WI38 (cell line): ENCODE results near the gene UST.
"Not testable (repeated sequence)": the region's sequence is repeated elsewhere in the genome, so short reads cannot be mapped to it uniquely, and the experiment has no call there.

Experiments used
- H3K4me3 ChIP-seq: 2 replicates; pipeline ENCODE4 v1.5.1; 2011; ENCODE audit warnings: low read depth, mild to moderate bottlenecking, control low read depth, low read length
- CTCF ChIP-seq: IDR thresholded peaks from 2 replicates; pipeline ENCODE4 v1.5.1; 2012; ENCODE audit warnings: low read depth, mild to moderate bottlenecking, control low read depth, low read length

Gene UST

GRCh38 chr6:148760258-148760534 lies 13.4 kb downstream of the UST start:
- no peak for TF ChIP-seq CTCF
- no peak overlapping the region for H3K4me3 ChIP-seq

- TF ChIP-seq CTCF, result no peak
- H3K4me3 ChIP-seq, result peak overlapping the region; percentile 35
Observed at GRCh38 chr6:148760568-148761526, 14.0 kb downstream of the UST start.

GRCh38 chr6:148761527-148762011 lies 14.7 kb downstream of the UST start:
- TF ChIP-seq CTCF, result no peak
- peak overlapping the region; percentile 35; the same call in 1 of the 2 replicates for H3K4me3 ChIP-seq

- no peak for TF ChIP-seq CTCF
Observed at GRCh38 chr6:148762231-148762630, 15.4 kb downstream of the UST start.

GRCh38 chr6:148764259-148765020 lies 17.6 kb downstream of the UST start:
- H3K4me3 ChIP-seq, result not testable (repeated sequence)

More at GRCh38 chr6:148762231-148762630, 15.4 kb downstream of the UST start:
- H3K4me3 ChIP-seq, result no peak overlapping the region

- H3K4me3 ChIP-seq, result no peak overlapping the region
- TF ChIP-seq CTCF, result no peak
Observed at GRCh38 chr6:148765898-148766808, 19.3 kb downstream of the UST start.

- TF ChIP-seq CTCF, result no peak
Observed at GRCh38 chr6:148768646-148769270, 21.9 kb downstream of the UST start.

More at GRCh38 chr6:148768646-148769270, 21.9 kb downstream of the UST start:
- H3K4me3 ChIP-seq, result no peak overlapping the region
